ENCODE results near the gene TSPAN11. TPM values are rescaled to one million over a fixed set of nuclear protein-coding genes. Genes with fewer than 3 reads are reported as not detected.

The TSPAN11 gene
- total and polyA plus RNA-seq, 2 of the 4 experiments (the other 2 are of a cell fraction): 0.18 to 0.26 TPM

DNA sequence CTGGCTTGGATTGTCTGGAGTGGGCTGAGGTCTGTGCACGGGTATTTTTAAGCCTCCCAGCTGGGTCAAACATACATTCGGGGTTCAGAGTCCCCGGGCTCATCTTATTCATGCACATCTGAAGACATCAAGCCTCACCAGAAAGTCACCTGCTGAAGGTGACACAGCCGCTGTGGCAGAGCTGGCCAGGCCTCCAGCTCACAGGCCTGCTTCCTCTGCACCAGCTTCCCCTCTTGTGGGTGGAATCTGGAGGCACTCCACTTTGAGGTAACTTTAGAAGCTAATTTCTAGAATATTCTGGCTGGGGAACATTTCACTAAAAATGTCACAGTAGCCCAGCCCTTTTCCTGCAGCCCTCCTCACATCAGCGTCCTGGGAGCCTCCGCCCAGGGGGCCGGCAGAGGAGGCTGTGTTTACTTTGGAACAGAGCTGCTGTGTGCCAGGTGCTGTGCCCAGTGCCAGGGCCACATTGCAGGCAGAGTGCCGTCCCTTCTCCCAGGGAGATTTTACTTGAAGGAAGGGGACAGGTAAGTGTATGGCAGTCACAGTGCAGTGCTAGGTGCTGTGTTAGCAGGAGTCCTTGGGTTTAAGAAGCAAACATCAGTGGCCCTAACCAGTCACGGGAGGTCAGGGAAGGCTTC, 62.2 kb downstream of the TSPAN11 start:
- Histone ChIP-seq H3K4ac (ENCODE audit: low read depth, low read length) (no peak overlapping the region), H3K18ac (ENCODE audit: low read depth, low read length) (no peak overlapping the region), H3K4me3 (ENCODE audit: insufficient read depth, low read depth, low read length) (no peak overlapping the region), H4K5ac (ENCODE audit: low read depth, low read length) (no peak overlapping the region), H4K91ac (ENCODE audit: insufficient read depth, low read depth, low read length) (no peak overlapping the region), H3K36me3 (ENCODE audit: control insufficient read depth, insufficient read depth, low read length) (no peaks in the 10 kb centered on the region), H3K9ac (ENCODE audit: low read depth, low read length) (no peak overlapping the region), H2AFZ (replicated peaks; ENCODE audit: low read length, poor library complexity) (no peak overlapping the region), H3K27me3 (ENCODE audit: control insufficient read depth, insufficient read depth, low read length) (peaks cover 4% of the 10 kb centered on the region; the same call in 1 of the 2 replicates), H4K20me1 (ENCODE audit: insufficient read depth, low read length) (no peaks in the 10 kb centered on the region), H2AK9ac (replicated peaks; ENCODE audit: low read depth, low read length, poor library complexity) (no peak overlapping the region), H2BK20ac (ENCODE audit: low read depth, low read length) (no peak overlapping the region), H3K4me2 (ENCODE audit: low read depth, low read length) (no peak overlapping the region), H2BK120ac (ENCODE audit: low read depth, low read length) (no peak overlapping the region), H2BK15ac (ENCODE audit: low read depth, low read length) (no peak overlapping the region), H3K56ac (ENCODE audit: extremely low read depth, insufficient read depth, low read length) (no peak overlapping the region), H3K27ac (ENCODE audit: insufficient read depth, low read length) (no peak overlapping the region), H3K79me1 (ENCODE audit: low read depth in 1 of 2, low read length in 2 of 2) (no peaks in the 10 kb centered on the region), H3K23ac (ENCODE audit: low read depth, low read length) (no peak overlapping the region), H4K8ac (ENCODE audit: low read depth in 2 of 2, low read length in 2 of 2) (no peak overlapping the region), H3K9me1 (ENCODE audit: insufficient read depth, low read length) (no peaks in the 10 kb centered on the region), H3K14ac (replicated peaks; ENCODE audit: low read depth, low read length) (no peak overlapping the region), H2BK5ac (ENCODE audit: low read depth, low read length, poor library complexity, severe bottlenecking) (no peak overlapping the region), H3K9me3 (ENCODE audit: control insufficient read depth, insufficient read depth, low read length) (no peaks in the 10 kb centered on the region), H3K4me1 (ENCODE audit: control insufficient read depth, insufficient read depth, low read length) (no peaks in the 10 kb centered on the region), H2AK5ac (ENCODE audit: low read depth, low read length) (no peak overlapping the region)
- CTCF ChIA-PET: interaction anchor here (0.7 kb wide), 1 partner anchor 23 kb away, joined by 3 read pairs; no protein-coding TSS in a partner anchor
- no TSS peak for BruUV-seq (replicated peaks)
- intact Hi-C loops (cut with micrococcal nuclease) (loop anchor here (10.0 kb wide), 1 partner anchor 246 kb away; no protein-coding TSS in a partner anchor), in situ Hi-C loops (cut with MboI; ENCODE audit: low sequenced_read_pairs) (no loop called here), dilution Hi-C loops (cut with HindIII; ENCODE audit: low sequenced_read_pairs, unreplicated experiment) (no loop called here)
- no peak for ATAC-seq (ENCODE audit: low read depth)
- TF ChIP-seq MAZ (IDR thresholded peaks at IDR 0.05; ENCODE audit: borderline replicate concordance, low read depth, low read length) (no peak), RCOR1 (IDR thresholded peaks at IDR 0.05; ENCODE audit: insufficient replicate concordance, low read length) (no peak), FOS (IDR thresholded peaks at IDR 0.05; ENCODE audit: low read depth, low read length) (no peak), ELK1 (IDR thresholded peaks at IDR 0.05; ENCODE audit: borderline replicate concordance, low read depth, low read length) (no peak), MXI1 (IDR thresholded peaks at IDR 0.05; ENCODE audit: borderline replicate concordance, low read depth, low read length) (no peak), RFX5 (IDR thresholded peaks at IDR 0.05; ENCODE audit: low read depth, low read length) (no peak), CEBPB (IDR thresholded peaks at IDR 0.05; ENCODE audit: low read depth, low read length) (no peak)
- TF ChIP-seq, protein P1, sequence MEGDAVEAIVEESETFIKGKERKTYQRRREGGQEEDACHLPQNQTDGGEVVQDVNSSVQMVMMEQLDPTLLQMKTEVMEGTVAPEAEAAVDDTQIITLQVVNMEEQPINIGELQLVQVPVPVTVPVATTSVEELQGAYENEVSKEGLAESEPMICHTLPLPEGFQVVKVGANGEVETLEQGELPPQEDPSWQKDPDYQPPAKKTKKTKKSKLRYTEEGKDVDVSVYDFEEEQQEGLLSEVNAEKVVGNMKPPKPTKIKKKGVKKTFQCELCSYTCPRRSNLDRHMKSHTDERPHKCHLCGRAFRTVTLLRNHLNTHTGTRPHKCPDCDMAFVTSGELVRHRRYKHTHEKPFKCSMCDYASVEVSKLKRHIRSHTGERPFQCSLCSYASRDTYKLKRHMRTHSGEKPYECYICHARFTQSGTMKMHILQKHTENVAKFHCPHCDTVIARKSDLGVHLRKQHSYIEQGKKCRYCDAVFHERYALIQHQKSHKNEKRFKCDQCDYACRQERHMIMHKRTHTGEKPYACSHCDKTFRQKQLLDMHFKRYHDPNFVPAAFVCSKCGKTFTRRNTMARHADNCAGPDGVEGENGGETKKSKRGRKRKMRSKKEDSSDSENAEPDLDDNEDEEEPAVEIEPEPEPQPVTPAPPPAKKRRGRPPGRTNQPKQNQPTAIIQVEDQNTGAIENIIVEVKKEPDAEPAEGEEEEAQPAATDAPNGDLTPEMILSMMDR (conservative IDR thresholded peaks at IDR 0.05; ENCODE audit: low read depth, low read length): no peak
- POLR2A ChIA-PET (ENCODE audit: unreplicated experiment): no interaction called here
- no peak for DNase-seq
- no CpG with 5 or more reads among the region's 9 CpGs for WGBS, 2 experiments (ENCODE audit: extremely low coverage in 2 of 2, insufficient read length in 1 of 2)

Data from IMR-90 (cell line).